ENCODE measurements around the gene CTBS.

CTBS gene

DNA sequence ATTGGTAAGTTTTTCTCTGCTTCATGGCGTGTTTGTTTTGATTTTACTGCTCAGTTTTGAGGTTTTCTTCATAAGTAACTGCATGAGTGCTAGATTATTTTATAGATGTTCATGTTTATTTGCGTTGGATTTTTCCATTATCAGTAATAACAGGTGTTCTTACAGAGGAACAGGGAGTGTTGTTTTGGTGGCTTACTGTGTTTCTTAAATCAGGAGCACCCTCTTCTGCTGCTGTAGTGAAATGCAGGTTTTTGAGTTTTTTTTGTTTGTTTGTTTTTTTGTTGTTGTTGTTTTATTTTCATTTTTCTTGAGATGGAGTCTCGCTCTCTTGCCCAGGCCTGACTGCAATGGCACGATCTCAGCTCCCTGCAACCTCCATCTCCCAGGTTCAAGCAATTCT is 32.6 kb downstream of the CTBS start:
- no peak overlapping the region for H3K4me2 ChIP-seq (ENCODE audit: insufficient read depth, low read length, poor library complexity, severe bottlenecking)
- no peak overlapping the region for H3K27ac ChIP-seq (replicated peaks; ENCODE audit: low read length)
- no peak overlapping the region for H4K91ac ChIP-seq (ENCODE audit: low read depth, low read length, poor library complexity)
- no peak overlapping the region for H2BK120ac ChIP-seq (ENCODE audit: low read depth, low read length)
- no CpG with 5 or more reads among the region's 4 CpGs for WGBS, 2 donors (ENCODE audit: extremely low coverage in 2 of 2, insufficient read length in 2 of 2, insufficient replicate concordance in 1 of 2)
- no peaks in the 10 kb centered on the region for H3K36me3 ChIP-seq (replicated peaks in 1 of 2; ENCODE audit: control insufficient read depth in 2 of 2, insufficient read depth in 2 of 2, low read length in 2 of 2)
- H3K4me1 ChIP-seq (ENCODE audit: control insufficient read depth in 2 of 2, insufficient read depth in 1 of 2, low read depth in 1 of 2, low read length in 2 of 2), result no peaks in the 10 kb centered on the region
- H4K8ac ChIP-seq (ENCODE audit: low read depth, low read length), result no peak overlapping the region
- H2BK5ac ChIP-seq (ENCODE audit: low read length), result no peak overlapping the region
- H2AK5ac ChIP-seq (ENCODE audit: low read depth, low read length), result no peak overlapping the region
- H2BK12ac ChIP-seq (ENCODE audit: low read length), result no peak overlapping the region
- H2BK15ac ChIP-seq (ENCODE audit: low read length), result no peak overlapping the region
- H3K9me3 ChIP-seq (replicated peaks in 1 of 2; ENCODE audit: control insufficient read depth in 2 of 2, insufficient read depth in 1 of 2, low read depth in 1 of 2, low read length in 2 of 2), result no peaks in the 10 kb centered on the region
- H3K18ac ChIP-seq (ENCODE audit: low read length), result no peak overlapping the region
- H3K23ac ChIP-seq (ENCODE audit: low read depth, low read length, poor library complexity), result no peak overlapping the region
- no peak overlapping the region for H3K14ac ChIP-seq (ENCODE audit: low read length)
- DNase-seq (ENCODE audit: low spot score), result no peak
- H3K4ac ChIP-seq (ENCODE audit: low read length), result no peak overlapping the region
- H3K79me1 ChIP-seq (ENCODE audit: low read depth, low read length), result no peaks in the 10 kb centered on the region
- no peaks in the 10 kb centered on the region for H3K27me3 ChIP-seq (ENCODE audit: control insufficient read depth in 3 of 3, insufficient read depth in 3 of 3, low read depth in 1 of 3, low read length in 3 of 3)
- no peak overlapping the region for H2AFZ ChIP-seq (ENCODE audit: low read length)
- no peak overlapping the region for H3K9ac ChIP-seq (ENCODE audit: low read depth, low read length, poor library complexity)
- H3K4me3 ChIP-seq (ENCODE audit: low read length in 2 of 2), result no peak overlapping the region

DNA sequence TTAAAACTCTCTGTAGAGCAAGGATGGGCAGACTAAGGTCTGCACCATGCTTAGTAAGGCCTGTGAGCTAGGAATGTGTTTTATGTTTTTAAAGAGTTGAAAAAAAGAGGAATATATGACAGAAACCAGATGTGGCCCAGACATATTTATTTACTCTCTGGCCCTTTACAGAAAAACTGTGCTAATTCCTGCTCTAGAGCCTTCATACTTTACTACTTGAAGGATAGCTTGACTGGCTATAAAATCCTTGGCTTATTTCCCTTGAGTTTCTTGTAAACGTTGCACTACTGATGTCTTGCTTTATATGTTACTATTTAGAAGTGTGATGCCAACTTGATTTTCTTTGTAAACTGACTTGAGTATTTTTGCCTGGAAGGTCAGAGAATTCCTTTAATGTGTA is 33.5 kb downstream of the CTBS start:
- Histone ChIP-seq H2BK15ac (ENCODE audit: low read length) (no peak overlapping the region), H2BK5ac (ENCODE audit: low read length) (no peak overlapping the region), H3K4me3 (ENCODE audit: low read length in 2 of 2) (no peak overlapping the region), H3K36me3 (replicated peaks in 1 of 2; ENCODE audit: control insufficient read depth in 2 of 2, insufficient read depth in 2 of 2, low read length in 2 of 2) (no peaks in the 10 kb centered on the region), H3K14ac (ENCODE audit: low read length) (no peak overlapping the region), H3K23ac (ENCODE audit: low read depth, low read length, poor library complexity) (no peak overlapping the region), H3K18ac (ENCODE audit: low read length) (no peak overlapping the region), H3K27ac (replicated peaks; ENCODE audit: low read length) (no peak overlapping the region), H3K27me3 (ENCODE audit: control insufficient read depth in 3 of 3, insufficient read depth in 3 of 3, low read depth in 1 of 3, low read length in 3 of 3) (no peaks in the 10 kb centered on the region), H2AK5ac (ENCODE audit: low read depth, low read length) (no peak overlapping the region), H4K8ac (ENCODE audit: low read depth, low read length) (no peak overlapping the region), H3K4me2 (ENCODE audit: insufficient read depth, low read length, poor library complexity, severe bottlenecking) (no peak overlapping the region), H3K79me1 (ENCODE audit: low read depth, low read length) (no peaks in the 10 kb centered on the region), H3K4me1 (ENCODE audit: control insufficient read depth in 2 of 2, insufficient read depth in 1 of 2, low read depth in 1 of 2, low read length in 2 of 2) (no peaks in the 10 kb centered on the region), H3K4ac (ENCODE audit: low read length) (no peak overlapping the region), H3K9me3 (replicated peaks in 1 of 2; ENCODE audit: control insufficient read depth in 2 of 2, insufficient read depth in 1 of 2, low read depth in 1 of 2, low read length in 2 of 2) (no peaks in the 10 kb centered on the region), H2BK12ac (ENCODE audit: low read length) (no peak overlapping the region), H2AFZ (ENCODE audit: low read length) (no peak overlapping the region), H2BK120ac (ENCODE audit: low read depth, low read length) (no peak overlapping the region), H4K91ac (ENCODE audit: low read depth, low read length, poor library complexity) (no peak overlapping the region), H3K9ac (ENCODE audit: low read depth, low read length, poor library complexity) (no peak overlapping the region)
- DNase-seq (ENCODE audit: low spot score), result no peak
- WGBS, 2 donors (ENCODE audit: extremely low coverage in 2 of 2, insufficient read length in 2 of 2, insufficient replicate concordance in 1 of 2), result no CpG with 5 or more reads among the region's 1 CpG

- Histone ChIP-seq H3K4me1 (ENCODE audit: control insufficient read depth in 2 of 2, insufficient read depth in 1 of 2, low read depth in 1 of 2, low read length in 2 of 2) (no peaks in the 10 kb centered on the region), H3K18ac (ENCODE audit: low read length) (no peak overlapping the region), H4K91ac (ENCODE audit: low read depth, low read length, poor library complexity) (no peak overlapping the region), H3K36me3 (replicated peaks in 1 of 2; ENCODE audit: control insufficient read depth in 2 of 2, insufficient read depth in 2 of 2, low read length in 2 of 2) (no peaks in the 10 kb centered on the region), H3K4me3 (ENCODE audit: low read length in 2 of 2) (no peak overlapping the region), H3K27ac (replicated peaks; ENCODE audit: low read length) (no peak overlapping the region), H3K79me1 (ENCODE audit: low read depth, low read length) (no peaks in the 10 kb centered on the region), H2BK15ac (ENCODE audit: low read length) (no peak overlapping the region), H3K27me3 (ENCODE audit: control insufficient read depth in 3 of 3, insufficient read depth in 3 of 3, low read depth in 1 of 3, low read length in 3 of 3) (no peaks in the 10 kb centered on the region), H2BK120ac (ENCODE audit: low read depth, low read length) (no peak overlapping the region), H3K4ac (ENCODE audit: low read length) (no peak overlapping the region), H2AFZ (ENCODE audit: low read length) (no peak overlapping the region), H2BK5ac (ENCODE audit: low read length) (no peak overlapping the region), H3K14ac (ENCODE audit: low read length) (no peak overlapping the region), H3K9ac (ENCODE audit: low read depth, low read length, poor library complexity) (no peak overlapping the region), H4K8ac (ENCODE audit: low read depth, low read length) (no peak overlapping the region), H3K4me2 (ENCODE audit: insufficient read depth, low read length, poor library complexity, severe bottlenecking) (no peak overlapping the region), H2BK12ac (ENCODE audit: low read length) (no peak overlapping the region), H2AK5ac (ENCODE audit: low read depth, low read length) (no peak overlapping the region), H3K9me3 (replicated peaks in 1 of 2; ENCODE audit: control insufficient read depth in 2 of 2, insufficient read depth in 1 of 2, low read depth in 1 of 2, low read length in 2 of 2) (no peaks in the 10 kb centered on the region), H3K23ac (ENCODE audit: low read depth, low read length, poor library complexity) (no peak overlapping the region)
- WGBS, 2 donors (ENCODE audit: extremely low coverage in 2 of 2, insufficient read length in 2 of 2, insufficient replicate concordance in 1 of 2), result no CpG with 5 or more reads among the region's 3 CpGs
- no peak for DNase-seq (ENCODE audit: low spot score)
These were observed 34.3 kb downstream of the CTBS start for GRCh38 chr1:84539972-84540371.

- Histone ChIP-seq H4K8ac (ENCODE audit: low read depth, low read length) (no peak overlapping the region), H3K23ac (ENCODE audit: low read depth, low read length, poor library complexity) (no peak overlapping the region), H3K18ac (ENCODE audit: low read length) (no peak overlapping the region), H3K36me3 (replicated peaks in 1 of 2; ENCODE audit: control insufficient read depth in 2 of 2, insufficient read depth in 2 of 2, low read length in 2 of 2) (no peaks in the 10 kb centered on the region), H3K4ac (ENCODE audit: low read length) (no peak overlapping the region), H4K91ac (ENCODE audit: low read depth, low read length, poor library complexity) (no peak overlapping the region), H3K79me1 (ENCODE audit: low read depth, low read length) (no peaks in the 10 kb centered on the region), H3K27me3 (ENCODE audit: control insufficient read depth in 3 of 3, insufficient read depth in 3 of 3, low read depth in 1 of 3, low read length in 3 of 3) (no peaks in the 10 kb centered on the region), H2BK120ac (ENCODE audit: low read depth, low read length) (no peak overlapping the region), H3K4me3 (ENCODE audit: low read length in 2 of 2) (no peak overlapping the region), H2AK5ac (ENCODE audit: low read depth, low read length) (no peak overlapping the region), H2BK5ac (ENCODE audit: low read length) (no peak overlapping the region), H2BK15ac (ENCODE audit: low read length) (no peak overlapping the region), H2BK12ac (ENCODE audit: low read length) (no peak overlapping the region), H3K27ac (replicated peaks; ENCODE audit: low read length) (no peak overlapping the region), H3K14ac (ENCODE audit: low read length) (no peak overlapping the region), H3K9ac (ENCODE audit: low read depth, low read length, poor library complexity) (no peak overlapping the region), H3K4me1 (ENCODE audit: control insufficient read depth in 2 of 2, insufficient read depth in 1 of 2, low read depth in 1 of 2, low read length in 2 of 2) (no peaks in the 10 kb centered on the region), H2AFZ (ENCODE audit: low read length) (no peak overlapping the region), H3K9me3 (replicated peaks in 1 of 2; ENCODE audit: control insufficient read depth in 2 of 2, insufficient read depth in 1 of 2, low read depth in 1 of 2, low read length in 2 of 2) (no peaks in the 10 kb centered on the region), H3K4me2 (ENCODE audit: insufficient read depth, low read length, poor library complexity, severe bottlenecking) (no peak overlapping the region)
- DNase-seq (ENCODE audit: low spot score), result no peak
These were observed 35.6 kb downstream of the CTBS start for GRCh38 chr1:84538599-84538998.
